K562 (cell line): ENCODE measurements around the gene SLC39A11. TPM values are rescaled to one million over a fixed set of nuclear protein-coding genes. Genes with fewer than 3 reads are reported as not detected.

Experiments used
- ATAC-seq: fragments of 200-7000 bp; cut with Tn5 transposase; 3 replicates; pipeline ENCODE4 v1.9.1; 2020; ENCODE audit warnings: moderate library complexity
- BruUV-seq: library from RNA; stranded (reverse); fragments of 400-500 nt; replicated peaks from 2 replicates; lab custom pipeline; 2021; lab: Mats Ljungman, UMichigan
- CTCF ChIA-PET: fragments of 300-600 bp; formaldehyde crosslinking; extraction: SDS; loops from one replicate; lab custom pipeline; 2021; ENCODE audit warnings: low intra/inter-chr PET ratio; lab: Yijun Ruan, JAX
- POLR2A ChIA-PET: fragments of 300-600, 350-650 bp; sonication (Branson Sonifier 250); formaldehyde crosslinking; extraction: SDS; loops from one replicate; lab custom pipeline; 2021; ENCODE audit warnings: antibody characterized with exemption, inconsistent platforms; lab: Yijun Ruan, JAX
- DNase-seq, 4 experiments: peaks; one replicate each; pipeline versions ENCODE4 v3.0.0 to v3.0.0-alpha.2; 2011 to 2018; ENCODE audit warnings: low spot score in 3 of 4, mixed read lengths in 3 of 4; ENCODE audit errors: extremely low read depth in 1 of 4
- FAIRE-seq: peaks from 2 replicates; lab custom pipeline; 2011; peaks lifted over from hg19 to GRCh38; lab: Jason Lieb, UNC
- H2AFZ ChIP-seq: 2 replicates; pipeline ENCODE4 v1.6.0; 2011; ENCODE audit warnings: low read depth, low read length, control low read depth, inconsistent platforms
- H3K27ac ChIP-seq: fragments of 200-600 bp; 3 replicates; pipeline ENCODE4 v1.8.0; 2011; ENCODE audit warnings: low read depth, mild to moderate bottlenecking, control low read depth, inconsistent platforms, low read length, moderate library complexity, mixed read lengths; ENCODE audit errors: extremely low read depth
- H3K27me3 ChIP-seq, 2 experiments: fragments of 300-600 bp in 1 of 2; 2 replicates in 1 of 2; 3 replicates in 1 of 2; pipeline versions ENCODE4 v1.6.0 to v1.8.0; 2011; ENCODE audit warnings: inconsistent platforms in 2 of 2, low read length in 2 of 2, mild to moderate bottlenecking in 1 of 2, mixed read lengths in 1 of 2, moderate library complexity in 1 of 2; ENCODE audit not compliant: control insufficient read depth in 2 of 2, insufficient read depth in 2 of 2
- H3K36me3 ChIP-seq: fragments of 300-600 bp; 3 replicates; pipeline ENCODE4 v1.8.0; 2011; ENCODE audit warnings: mild to moderate bottlenecking, low read length, inconsistent platforms; ENCODE audit not compliant: control insufficient read depth, insufficient read depth
- H3K4me1 ChIP-seq, 2 experiments: fragments of 200-600 bp in 1 of 2; replicated peaks in 1 of 2; 2 replicates in 1 of 2; 3 replicates in 1 of 2; pipeline versions ENCODE4 v1.5.1 to v1.8.0; 2011; ENCODE audit warnings: inconsistent platforms in 2 of 2, low read length in 2 of 2, mild to moderate bottlenecking in 1 of 2, mixed read lengths in 1 of 2, moderate library complexity in 1 of 2; ENCODE audit not compliant: control insufficient read depth in 2 of 2, insufficient read depth in 2 of 2
- H3K4me2 ChIP-seq: 2 replicates; pipeline ENCODE4 v1.6.1; 2011; ENCODE audit warnings: low read length, control low read depth, inconsistent platforms, mixed read lengths; ENCODE audit not compliant: insufficient read depth
- H3K4me3 ChIP-seq: fragments of 200-600 bp; sonication (generic), shearing (Covaris generic); 2 replicates; pipeline ENCODE4 v1.5.1; 2016; ENCODE audit warnings: control low read depth, inconsistent platforms
- H3K79me2 ChIP-seq: fragments of 200-600 bp; 3 replicates; pipeline ENCODE4 v1.8.0; 2011; ENCODE audit warnings: low read length, inconsistent platforms; ENCODE audit not compliant: control insufficient read depth, insufficient read depth
- H3K9ac ChIP-seq, 2 experiments: 2 replicates each; pipeline versions ENCODE4 v1.6.0 to v1.6.1; 2011; ENCODE audit warnings: low read depth in 2 of 2, low read length in 2 of 2, control low read depth in 1 of 2, inconsistent platforms in 1 of 2, mild to moderate bottlenecking in 1 of 2, mixed read lengths in 1 of 2; ENCODE audit not compliant: insufficient read depth in 1 of 2
- H3K9me1 ChIP-seq: one replicate; pipeline ENCODE4 v1.6.0; 2011; ENCODE audit warnings: inconsistent platforms, mild to moderate bottlenecking, low read length, moderate library complexity; ENCODE audit not compliant: control insufficient read depth, insufficient read depth
- H3K9me3 ChIP-seq: replicated peaks from 2 replicates; pipeline ENCODE4 v1.5.1; 2011; ENCODE audit warnings: low read depth, low read length, inconsistent platforms; ENCODE audit not compliant: control insufficient read depth, insufficient read depth
- H4K20me1 ChIP-seq: replicated peaks from 2 replicates; pipeline ENCODE4 v1.6.1; 2011; ENCODE audit warnings: low read length, inconsistent platforms, mixed read lengths; ENCODE audit not compliant: control insufficient read depth, insufficient read depth
- ARID1B ChIP-seq: fragments of 450-650 bp; IDR thresholded peaks from 2 replicates; pipeline ENCODE4 v1.6.1; 2016; ENCODE audit warnings: antibody characterized with exemption, mild to moderate bottlenecking, inconsistent platforms
- ARID4B ChIP-seq: sonication (generic); formaldehyde crosslinking; IDR thresholded peaks from 2 replicates; pipeline ENCODE4 v1.8.0; 2022; ENCODE audit warnings: mild to moderate bottlenecking, missing genetic modification reagents
- ELF2 ChIP-seq: fragments of 250-450 bp; sonication (Bioruptor Pico); IDR thresholded peaks from 2 replicates; pipeline ENCODE4 v1.5.0; 2021; ENCODE audit warnings: mild to moderate bottlenecking
- POLR2G ChIP-seq: fragments of 200-400 bp; formaldehyde crosslinking; IDR thresholded peaks from 2 replicates; pipeline ENCODE4 v1.6.1; 2017; ENCODE audit warnings: low read depth, mild to moderate bottlenecking, antibody characterized with exemption, low read length, moderate library complexity
- SIX5 ChIP-seq, 2 experiments: IDR thresholded peaks; 2 replicates each; pipeline ENCODE4 v1.6.1; 2011; ENCODE audit warnings: low read length in 2 of 2, borderline replicate concordance in 1 of 2, low read depth in 1 of 2, mild to moderate bottlenecking in 1 of 2, moderate library complexity in 1 of 2; ENCODE audit not compliant: insufficient read depth in 1 of 2
- ZNF253 ChIP-seq: fragments of 250-450 bp; sonication (Bioruptor Pico); conservative IDR thresholded peaks from 2 replicates; pipeline ENCODE4 v1.6.1; 2021; ENCODE audit warnings: mild to moderate bottlenecking
- ZNF274 ChIP-seq: IDR thresholded peaks from 2 replicates; pipeline ENCODE4 v1.6.1; 2011; ENCODE audit warnings: low read depth, mild to moderate bottlenecking, low read length, moderate library complexity, borderline replicate concordance
- ZNF41 ChIP-seq: fragments of 250-450 bp; sonication (Bioruptor Pico); conservative IDR thresholded peaks from 2 replicates; pipeline ENCODE4 v1.4.0; 2020; ENCODE audit warnings: mild to moderate bottlenecking
- ZNF512 ChIP-seq: IDR thresholded peaks from 2 replicates; pipeline ENCODE4 v1.6.1; 2016; ENCODE audit warnings: missing genetic modification characterization, missing compliant biosample characterization
- ZNF609 ChIP-seq: sonication (generic); formaldehyde crosslinking; IDR thresholded peaks from 2 replicates; pipeline ENCODE4 v1.8.1; 2023; ENCODE audit warnings: missing genetic modification reagents, mild to moderate bottlenecking, borderline replicate concordance
- WGBS: fragments of 100-300 bp; shearing (Covaris generic); methylation state at CpG from one replicate; pipeline ENCODE4 v1.1.6; 2016; ENCODE audit warnings: low coverage, mixed read lengths; ENCODE audit not compliant: insufficient coverage; ENCODE audit errors: missing lambda C conversion rate; 5-methylcytosine and 5-hydroxymethylcytosine counted together
- in situ Hi-C: fragments of 300-500 bp; cut with MboI; formaldehyde crosslinking; loops from 4 replicates; pipeline ENCODE4 v1.15.0; 2018; ENCODE audit warnings: inconsistent platforms, mixed read lengths
- intact Hi-C: fragments of 100-400 bp; cut with micrococcal nuclease; formaldehyde crosslinking; loops from 2 replicates; pipeline ENCODE4 v1.14.2; 2022
- polyA plus RNA-seq, 8 experiments: library from polyadenylated mRNA; depleted of rRNA in 4 of 8; stranded (reverse) in 5 of 8; unstranded in 3 of 8; fragments of >200 nt; fragmentation: Nextera tagmentation in 2 of 8; fragmentation: Illumina TruSeq in 1 of 8; extraction: Ambion mirVana in 2 of 8; extraction: Trizol in 1 of 8; gene quantifications; 2 replicates each; pipeline versions ENCODE4 v1.2.1 to v1.2.3, GENCODE V29; 2011 to 2014; ENCODE audit warnings: inconsistent platforms in 1 of 8, missing spikeins in 1 of 8
- total RNA-seq, 7 experiments: library from RNA; depleted of rRNA in 6 of 7; stranded (reverse); fragments of >200 nt in 6 of 7; fragmentation: Illumina TruSeq in 2 of 7; extraction: Trizol in 2 of 7; gene quantifications; 2 replicates each; pipeline versions ENCODE4 v1.2.1 to v1.2.3, GENCODE V29; 2011 to 2021; ENCODE audit warnings: low replicate concordance in 1 of 7

The SLC39A11 gene
- total and polyA plus RNA-seq, 9 of the 15 experiments (the other 6 are each of a cell fraction or from before 2014, with no cell fraction given): 10.5 to 26.4 (median 13.4) TPM

GRCh38 chr17:73022694-73023093 lies 69.8 kb downstream of the SLC39A11 start:
- no TSS peak for BruUV-seq
- Histone ChIP-seq H3K9me1 (no peaks in the 10 kb centered on the region), H2AFZ (no peak overlapping the region), H3K9ac (no peak overlapping the region), H3K9me3 (no peaks in the 10 kb centered on the region), H3K4me2 (no peak overlapping the region), H3K36me3 (no peaks in the 10 kb centered on the region), H3K27me3 (no peaks in the 10 kb centered on the region), H3K79me2 (no peaks in the 10 kb centered on the region), H3K4me3 (no peak overlapping the region), H4K20me1 (no peaks in the 10 kb centered on the region), H3K4me1 (no peaks in the 10 kb centered on the region), H3K27ac (no peak overlapping the region)
- ATAC-seq: no peak
- POLR2A ChIA-PET: interaction anchor here (0.6 to 0.7 kb wide), 3 partner anchors 99 to 961 kb away, joined by 3 read pairs; no protein-coding TSS in a partner anchor
- no peak for DNase-seq
- in situ Hi-C loops (no loop called here), intact Hi-C loops (no loop called here)
- CTCF ChIA-PET: no interaction called here
- 75% methylated on average over 2 of the region's 2 CpGs for WGBS
- no peak for FAIRE-seq
- no peak for TF ChIP-seq POLR2G
- TF ChIP-seq ARID1B: no peak
- TF ChIP-seq ZNF41: no peak
- TF ChIP-seq ZNF253 (CRISPR knock-in tag): no peak
- TF ChIP-seq ARID4B (CRISPR knock-in tag): no peak
- TF ChIP-seq ELF2: no peak
- no peak for TF ChIP-seq SIX5 (IDR thresholded peaks at IDR 0.05; ENCODE audit: borderline replicate concordance in 1 of 2, insufficient read depth in 1 of 2, low read depth in 1 of 2, low read length in 2 of 2)
- TF ChIP-seq ZNF512 (tag): no peak
- no peak for TF ChIP-seq ZNF274
- TF ChIP-seq ZNF609 (CRISPR knock-in tag): no peak
